CD4-positive, CD25-positive, alpha-beta regulatory T cell (primary cell): Measurements from ENCODE around the gene ZNF736. TPM values are rescaled to one million over a fixed set of nuclear protein-coding genes. Genes with fewer than 3 reads are reported as not detected.
"Not testable (repeated sequence)": the region's sequence is repeated elsewhere in the genome, so short reads cannot be mapped to it uniquely, and the experiment has no call there.

ENCODE experiments used
- ATAC-seq, 2 donors: fragments of 150-1000 bp; cut with Tn5 transposase; one replicate each; pipeline ENCODE4 v1.10.0; 2021; ENCODE audit warnings: low read depth in 2 of 2, moderate number of reproducible peaks in 2 of 2, moderate library complexity in 1 of 2
- DNase-seq, 3 donors: peaks; one replicate each; pipeline versions ENCODE4 v3.0.0 to v3.0.0-alpha.2; 2012 to 2022; ENCODE audit warnings: mixed read lengths in 1 of 3
- H3K27ac ChIP-seq: one replicate; pipeline ENCODE4 v1.7.0; 2013; ENCODE audit warnings: mild to moderate bottlenecking, low read length; ENCODE audit not compliant: insufficient read depth, poor library complexity, severe bottlenecking
- H3K27me3 ChIP-seq: one replicate; pipeline ENCODE4 v1.7.0; 2013; ENCODE audit warnings: low read length; ENCODE audit not compliant: control insufficient read depth, insufficient read depth
- H3K36me3 ChIP-seq: one replicate; pipeline ENCODE4 v1.7.0; 2013; ENCODE audit warnings: mild to moderate bottlenecking, low read length, moderate library complexity; ENCODE audit not compliant: control insufficient read depth, insufficient read depth
- H3K4me1 ChIP-seq: 2 replicates; pipeline ENCODE4 v1.7.0; 2013; ENCODE audit warnings: mild to moderate bottlenecking, low read length; ENCODE audit not compliant: insufficient read depth, control insufficient read depth, poor library complexity, severe bottlenecking
- H3K4me3 ChIP-seq: one replicate; pipeline ENCODE4 v1.7.0; 2013; ENCODE audit warnings: low read depth, mild to moderate bottlenecking, low read length, moderate library complexity
- H3K9me3 ChIP-seq, 2 experiments: 1 replicate in 1 of 2; 2 replicates in 1 of 2; pipeline ENCODE4 v1.7.0; 2013; ENCODE audit warnings: low read length in 2 of 2, mild to moderate bottlenecking in 1 of 2, moderate library complexity in 1 of 2; ENCODE audit not compliant: control insufficient read depth in 2 of 2
- H3K27ac Mint-ChIP-seq, 3 donors: one replicate each; pipeline ENCODE4 v1.8.0; 2020 to 2022; ENCODE audit warnings: mild to moderate bottlenecking in 3 of 3, mixed read lengths in 3 of 3, moderate library complexity in 2 of 3
- H3K27me3 Mint-ChIP-seq: one replicate; pipeline ENCODE4 v1.8.0; 2022; ENCODE audit warnings: mild to moderate bottlenecking, mixed read lengths
- H3K36me3 Mint-ChIP-seq: one replicate; pipeline ENCODE4 v1.8.0; 2020; ENCODE audit warnings: mixed read lengths
- H3K4me1 Mint-ChIP-seq, 4 donors: one replicate each; pipeline ENCODE4 v1.8.0; 2020 to 2022; ENCODE audit warnings: mixed read lengths in 4 of 4, mild to moderate bottlenecking in 1 of 4
- H3K4me3 Mint-ChIP-seq, 4 donors: one replicate each; pipeline ENCODE4 v1.8.0; 2020 to 2022; ENCODE audit warnings: mild to moderate bottlenecking in 4 of 4, mixed read lengths in 4 of 4, moderate library complexity in 3 of 4
- H3K9me3 Mint-ChIP-seq, 7 donors: one replicate each; pipeline ENCODE4 v1.8.0; 2020 to 2022; ENCODE audit warnings: mixed read lengths in 7 of 7, mild to moderate bottlenecking in 3 of 7, moderate library complexity in 2 of 7
- polyA plus RNA-seq, 4 donors: library from polyadenylated mRNA; unstranded; fragments of 300-500 nt; fragmentation: Illumina TruSeq; gene quantifications; one replicate each; pipeline ENCODE4 v1.2.3, GENCODE V29; 2021
- total RNA-seq: library from RNA; stranded (reverse); gene quantifications from one replicate; pipeline ENCODE4 v1.2.3, GENCODE V29; 2022

ZNF736 gene
- total and polyA plus RNA-seq, 5 donors from 2014 or later, result 1.1 to 20.9 (median 2.7) TPM

DNA sequence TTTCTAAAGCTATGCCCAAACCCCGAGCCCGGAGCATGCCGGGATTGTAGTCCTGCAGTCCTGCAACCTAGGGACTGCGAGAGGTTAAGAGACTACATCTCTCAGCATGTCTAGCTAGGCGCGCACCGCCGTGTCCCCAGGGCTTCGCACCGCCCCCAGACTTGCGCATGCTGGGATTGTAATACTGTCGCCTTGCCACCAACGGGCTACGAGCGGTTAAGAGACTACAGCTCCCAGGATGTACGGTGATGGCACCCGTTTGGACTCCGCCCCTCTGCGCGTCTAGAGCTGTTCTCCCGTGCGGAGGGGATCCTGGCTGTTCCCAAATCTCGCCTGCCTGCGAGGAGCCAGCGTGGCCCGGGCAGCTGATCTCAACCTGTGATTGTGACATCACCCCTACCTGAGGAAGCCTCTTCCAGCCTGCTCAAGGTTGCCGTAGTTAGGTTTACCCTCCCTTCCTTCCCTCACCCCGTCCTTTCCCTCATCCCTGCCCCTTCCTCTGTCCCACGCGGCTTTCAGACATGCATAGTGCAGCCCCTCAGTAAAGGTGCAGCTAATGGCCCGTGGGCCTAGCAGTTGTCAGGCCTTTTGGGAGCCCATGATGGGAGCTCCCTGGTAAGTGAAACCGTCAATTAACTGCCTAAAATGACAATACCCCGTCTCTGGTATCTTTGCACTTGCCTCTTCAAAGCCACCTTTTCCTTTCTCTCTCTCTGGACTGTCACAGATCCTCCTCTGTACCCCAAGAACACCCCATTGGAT lies 6.3 kb upstream of the ZNF736 start:
- ATAC-seq (peak; percentile 99 to 100), DNase-seq (peak; percentile 88 to 97 (median 93))
- peak overlapping the region; percentile 89 for H3K4me3 ChIP-seq
- H3K27ac ChIP-seq, result peak overlapping the region; percentile 82
- no peaks in the 10 kb centered on the region for H3K27me3 ChIP-seq
- no peaks in the 10 kb centered on the region for H3K36me3 ChIP-seq
- no peaks in the 10 kb centered on the region for H3K27me3 Mint-ChIP-seq
- H3K4me1 Mint-ChIP-seq, result peaks cover 5 to 28% (median 13%) of the 10 kb centered on the region in 4 donors
- H3K9me3 ChIP-seq, result no peaks in the 10 kb centered on the region
- H3K27ac Mint-ChIP-seq, result peak overlapping the region; percentile 95 to 100 (median 99)
- H3K36me3 Mint-ChIP-seq, result no peaks in the 10 kb centered on the region
- peaks cover 16% of the 10 kb centered on the region for H3K4me1 ChIP-seq
- peak overlapping the region; percentile 94 to 100 (median 96) for H3K4me3 Mint-ChIP-seq
- peaks cover 0 to 2% (median 0%) of the 10 kb centered on the region in 7 donors for H3K9me3 Mint-ChIP-seq

GRCh38 chr7:64308016-64308270 lies 5.8 kb upstream of the ZNF736 start:
- no peaks in the 10 kb centered on the region for H3K9me3 ChIP-seq
- ATAC-seq, result no peak
- peak overlapping the region; percentile 89 for H3K4me3 ChIP-seq
- peaks cover 5 to 32% (median 13%) of the 10 kb centered on the region in 4 donors for H3K4me1 Mint-ChIP-seq
- H3K27me3 Mint-ChIP-seq, result no peaks in the 10 kb centered on the region
- no peaks in the 10 kb centered on the region for H3K36me3 Mint-ChIP-seq
- DNase-seq, result no peak
- H3K27me3 ChIP-seq, result no peaks in the 10 kb centered on the region
- peak overlapping the region; percentile 95 to 100 (median 99) for H3K27ac Mint-ChIP-seq
- H3K4me3 Mint-ChIP-seq, result peak overlapping the region; percentile 94 to 100 (median 96)
- H3K36me3 ChIP-seq, result no peaks in the 10 kb centered on the region
- peaks cover 16% of the 10 kb centered on the region for H3K4me1 ChIP-seq
- H3K27ac ChIP-seq, result peak overlapping the region; percentile 82
- peaks cover 0 to 2% (median 0%) of the 10 kb centered on the region in 7 donors for H3K9me3 Mint-ChIP-seq

GRCh38 chr7:64310426-64310825 lies 3.3 kb upstream of the ZNF736 start:
- no peaks in the 10 kb centered on the region for H3K27me3 Mint-ChIP-seq
- no peaks in the 10 kb centered on the region for H3K27me3 ChIP-seq
- H3K4me3 ChIP-seq, result no peak overlapping the region
- H3K4me3 Mint-ChIP-seq, result peak overlapping the region in 1 of 4 donors; percentile 38
- no peak overlapping the region for H3K27ac Mint-ChIP-seq
- H3K9me3 Mint-ChIP-seq, result peaks cover 0 to 1% (median 0%) of the 10 kb centered on the region in 7 donors
- peaks cover 11 to 56% (median 31%) of the 10 kb centered on the region in 4 donors for H3K4me1 Mint-ChIP-seq
- no peaks in the 10 kb centered on the region for H3K36me3 Mint-ChIP-seq
- no peaks in the 10 kb centered on the region for H3K36me3 ChIP-seq
- H3K4me1 ChIP-seq, result peaks cover 33% of the 10 kb centered on the region
- no peaks in the 10 kb centered on the region for H3K9me3 ChIP-seq
- no peak overlapping the region for H3K27ac ChIP-seq
- DNase-seq, result no peak
- ATAC-seq, result no peak

- no peak overlapping the region for H3K27ac ChIP-seq
- ATAC-seq (no peak), DNase-seq (no peak)
- H3K27me3 ChIP-seq, result no peaks in the 10 kb centered on the region
- H3K4me3 Mint-ChIP-seq, result peak overlapping the region in 2 of 4 donors; percentile 28 to 85
- H3K9me3 Mint-ChIP-seq, result peaks cover 0 to 3% (median 0%) of the 10 kb centered on the region in 7 donors
- no peak overlapping the region for H3K4me3 ChIP-seq
- H3K27ac Mint-ChIP-seq, result peak overlapping the region; percentile 86 to 98 (median 98)
- no peaks in the 10 kb centered on the region for H3K27me3 Mint-ChIP-seq
- H3K36me3 Mint-ChIP-seq, result peaks cover 12% of the 10 kb centered on the region
- H3K9me3 ChIP-seq, result peaks cover 0 to 3% of the 10 kb centered on the region in 2 experiments
- H3K4me1 ChIP-seq, result peaks cover 21% of the 10 kb centered on the region
- H3K4me1 Mint-ChIP-seq, result peaks cover 14 to 48% (median 36%) of the 10 kb centered on the region in 4 donors
- H3K36me3 ChIP-seq, result no peaks in the 10 kb centered on the region
These were observed 935 bp upstream of the ZNF736 start for GRCh38 chr7:64312826-64313225.

DNA sequence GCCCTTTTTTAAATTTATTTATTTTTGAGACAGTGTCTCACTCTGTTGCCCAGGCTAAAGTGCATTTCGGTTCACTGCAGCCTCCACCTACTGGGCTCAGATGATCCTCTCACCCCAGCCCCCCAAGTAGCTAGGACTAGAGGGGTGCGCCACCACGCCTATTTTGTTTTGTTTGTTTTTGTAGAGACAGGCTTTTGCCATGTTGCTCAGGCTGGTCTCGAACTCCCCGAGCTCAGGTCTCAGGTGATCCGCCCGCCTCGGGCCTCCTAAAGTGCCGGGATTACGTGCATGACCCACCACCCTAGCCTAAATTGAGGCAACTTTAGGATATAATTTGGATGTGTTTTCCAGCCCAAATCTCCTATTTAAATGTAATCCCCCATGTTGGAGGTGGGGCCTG lies 805 bp downstream of the ZNF736 start:
- H3K4me1 ChIP-seq, result peaks cover 17% of the 10 kb centered on the region
- peaks cover 2% of the 10 kb centered on the region for H3K36me3 ChIP-seq
- ATAC-seq (no peak), DNase-seq (no peak)
- Mint-ChIP-seq H3K9me3 (peaks cover 0 to 6% (median 3%) of the 10 kb centered on the region in 7 donors), H3K27ac (peak overlapping the region; percentile 95 to 98 (median 98)), H3K4me3 (peak overlapping the region; percentile 85 to 99 (median 96)), H3K4me1 (peaks cover 14 to 42% (median 32%) of the 10 kb centered on the region in 4 donors), H3K36me3 (peaks cover 12% of the 10 kb centered on the region), H3K27me3 (no peaks in the 10 kb centered on the region)
- no peaks in the 10 kb centered on the region for H3K27me3 ChIP-seq
- peaks cover 6 to 7% of the 10 kb centered on the region in 2 experiments for H3K9me3 ChIP-seq
- H3K4me3 ChIP-seq, result peak overlapping the region; percentile 95
- peak overlapping the region; percentile 72 for H3K27ac ChIP-seq

DNA sequence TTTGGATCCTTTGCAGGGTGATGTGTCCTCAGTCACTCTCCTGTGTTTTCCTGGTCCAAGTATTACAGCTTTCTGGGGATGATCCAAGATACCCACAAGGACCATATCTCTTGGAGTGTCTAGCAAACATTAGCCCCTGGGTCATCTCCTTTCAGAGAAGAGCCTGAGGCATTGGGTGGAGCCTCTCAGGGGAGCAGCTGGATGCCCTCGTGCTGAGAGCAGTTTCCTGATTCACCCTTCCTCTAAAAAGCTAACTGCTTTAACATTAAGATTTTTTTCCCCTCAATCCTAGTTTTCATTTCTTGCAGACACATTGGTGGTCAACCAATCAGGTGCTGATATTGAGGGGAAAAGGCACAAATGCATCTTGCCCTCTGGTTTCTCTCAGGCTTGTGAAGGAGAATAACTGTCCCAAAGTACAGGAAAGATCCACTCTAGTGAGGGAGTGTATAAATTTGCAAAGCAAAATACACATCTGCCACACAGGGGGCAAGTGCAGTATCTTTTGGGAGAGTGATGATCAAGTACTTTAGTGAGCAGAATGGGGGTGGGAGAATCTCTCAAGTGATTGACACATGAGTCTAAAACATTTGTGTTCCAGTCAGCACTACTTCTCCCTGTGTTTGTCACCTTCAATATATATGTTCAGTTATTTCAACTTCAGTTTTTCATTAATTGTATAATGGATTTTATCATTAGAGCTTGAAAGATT lies 2.4 kb downstream of the ZNF736 start:
- H3K36me3 ChIP-seq, H3K27me3 ChIP-seq, ATAC-seq, DNase-seq, H3K4me3 ChIP-seq, H3K9me3 Mint-ChIP-seq, H3K27me3 Mint-ChIP-seq, H3K27ac ChIP-seq: not testable (repeated sequence)
- Mint-ChIP-seq H3K4me1 (peaks cover 14 to 44% (median 32%) of the 10 kb centered on the region in 4 donors), H3K27ac (peak overlapping the region; percentile 39 to 98 (median 91)), H3K36me3 (peaks cover 17% of the 10 kb centered on the region), H3K4me3 (peak overlapping the region; percentile 54 to 99 (median 92))
- Histone ChIP-seq H3K4me1 (peaks cover 17% of the 10 kb centered on the region), H3K9me3 (peaks cover 8 to 11% of the 10 kb centered on the region in 2 experiments)

DNA sequence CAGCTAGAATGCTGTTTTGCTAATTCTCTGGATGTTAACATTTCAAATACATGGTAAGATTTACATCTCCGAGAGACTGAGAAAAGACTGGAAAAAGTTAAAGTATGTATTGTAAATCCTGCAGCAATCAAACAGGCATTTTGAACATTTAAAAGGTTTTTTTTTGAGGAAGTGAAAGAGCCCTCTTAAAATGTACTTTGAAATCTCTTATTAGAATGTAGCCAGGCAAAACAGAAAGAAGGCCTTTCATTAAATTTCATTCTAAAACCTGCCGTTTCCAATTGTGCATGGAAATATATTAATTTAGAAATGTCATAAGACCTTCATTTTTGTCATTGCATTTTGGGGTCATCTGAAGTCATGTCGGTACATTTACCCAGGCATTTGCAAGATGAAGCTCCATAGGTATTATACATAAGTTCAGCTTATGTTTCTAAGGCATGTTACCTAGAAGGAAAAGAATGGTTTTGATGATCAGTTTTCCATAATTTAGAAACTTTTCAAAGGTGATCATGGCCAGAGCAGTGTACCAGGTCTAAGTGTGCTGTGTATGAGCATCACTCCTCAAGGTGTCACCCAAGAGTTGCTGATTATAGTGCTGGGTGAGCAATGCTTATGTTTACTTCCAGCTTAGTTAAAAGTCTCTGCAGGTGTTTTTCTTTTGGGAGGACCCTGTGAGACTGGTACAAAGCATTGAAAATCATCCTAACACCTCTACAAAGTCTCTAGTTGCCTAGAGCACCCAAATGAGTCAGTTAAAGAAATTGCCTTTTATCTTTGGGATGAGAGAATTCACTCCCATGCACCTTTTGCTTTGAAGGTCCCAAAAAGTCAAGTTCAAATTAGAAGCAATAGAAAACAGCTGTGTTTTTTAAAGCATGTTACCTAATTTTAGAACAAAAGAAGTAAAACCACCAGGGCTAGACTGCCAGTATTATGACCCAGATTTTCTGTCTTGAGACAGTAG lies 7.1 kb downstream of the ZNF736 start:
- Histone ChIP-seq H3K4me3 (peak overlapping the region; percentile 19), H3K36me3 (peaks cover 23% of the 10 kb centered on the region), H3K27me3 (no peaks in the 10 kb centered on the region), H3K4me1 (no peaks in the 10 kb centered on the region), H3K27ac (no peak overlapping the region), H3K9me3 (peaks cover 32 to 36% of the 10 kb centered on the region in 2 experiments)
- peaks cover 39% of the 10 kb centered on the region for H3K36me3 Mint-ChIP-seq
- H3K27me3 Mint-ChIP-seq, result no peaks in the 10 kb centered on the region
- no peak overlapping the region for H3K27ac Mint-ChIP-seq
- no peak for ATAC-seq
- H3K4me1 Mint-ChIP-seq, result peaks cover 8 to 26% (median 11%) of the 10 kb centered on the region in 4 donors
- peaks cover 0 to 28% (median 8%) of the 10 kb centered on the region in 7 donors for H3K9me3 Mint-ChIP-seq
- no peak overlapping the region for H3K4me3 Mint-ChIP-seq
- DNase-seq, result no peak
